ENCODE results near the gene AMPH. TPM values are rescaled to one million over a fixed set of nuclear protein-coding genes. Genes with fewer than 3 reads are reported as not detected.

Gene AMPH
- polyA plus RNA-seq, 3 donors from 2014 or later, result 0.06 to 0.45 TPM; not detected in 1

- H3K4me1 Mint-ChIP-seq, result peaks cover 0 to 2% of the 10 kb centered on the region in 2 donors
Measured at GRCh38 chr7:38658921-38659320, 27.7 kb upstream of the AMPH start.

GRCh38 chr7:38656968-38657367 is 25.8 kb upstream of the AMPH start:
- H3K9me3 Mint-ChIP-seq, result no peaks in the 10 kb centered on the region
- H3K4me1 Mint-ChIP-seq, result peaks cover 0 to 2% of the 10 kb centered on the region in 2 donors
- DNase-seq, result no peak
- H3K27ac Mint-ChIP-seq, result no peak overlapping the region
- H3K27me3 Mint-ChIP-seq (ENCODE audit: low read depth in 3 of 3), result peaks cover 0 to 6% (median 5%) of the 10 kb centered on the region in 3 donors
- no peak overlapping the region for H3K4me3 Mint-ChIP-seq
- no peaks in the 10 kb centered on the region for H3K36me3 Mint-ChIP-seq

More at GRCh38 chr7:38658921-38659320, 27.7 kb upstream of the AMPH start:
- Mint-ChIP-seq H3K4me3 (no peak overlapping the region), H3K27ac (no peak overlapping the region), H3K36me3 (no peaks in the 10 kb centered on the region), H3K9me3 (peaks cover 0 to 1% (median 0%) of the 10 kb centered on the region in 6 donors), H3K27me3 (ENCODE audit: low read depth in 3 of 3) (peaks cover 0 to 7% (median 5%) of the 10 kb centered on the region in 3 donors)
- no peak for DNase-seq

- Mint-ChIP-seq H3K4me1 (peaks cover 0 to 2% of the 10 kb centered on the region in 2 donors), H3K27ac (no peak overlapping the region), H3K4me3 (no peak overlapping the region), H3K27me3 (ENCODE audit: low read depth in 3 of 3) (peaks cover 0 to 7% (median 6%) of the 10 kb centered on the region in 3 donors), H3K36me3 (no peaks in the 10 kb centered on the region), H3K9me3 (no peaks in the 10 kb centered on the region)
- DNase-seq, result no peak
Measured at GRCh38 chr7:38655833-38656774, 24.9 kb upstream of the AMPH start.

GRCh38 chr7:38637957-38638356 is 6.8 kb upstream of the AMPH start:
- Mint-ChIP-seq H3K27me3 (ENCODE audit: low read depth in 3 of 3) (peaks cover 2 to 13% (median 4%) of the 10 kb centered on the region in 3 donors), H3K36me3 (no peaks in the 10 kb centered on the region)
- DNase-seq, result no peak

GRCh38 chr7:38632411-38632810 is 1.2 kb upstream of the AMPH start:
- Mint-ChIP-seq H3K27ac (no peak overlapping the region), H3K4me3 (no peak overlapping the region), H3K27me3 (ENCODE audit: low read depth in 3 of 3) (peaks cover 10 to 39% (median 13%) of the 10 kb centered on the region in 3 donors), H3K9me3 (no peaks in the 10 kb centered on the region), H3K4me1 (peaks cover 5 to 11% of the 10 kb centered on the region in 2 donors), H3K36me3 (no peaks in the 10 kb centered on the region)
- no peak for DNase-seq

More at GRCh38 chr7:38637957-38638356, 6.8 kb upstream of the AMPH start:
- H3K4me3 Mint-ChIP-seq, result no peak overlapping the region
- no peak overlapping the region for H3K27ac Mint-ChIP-seq
- peaks cover 0 to 2% (median 0%) of the 10 kb centered on the region in 6 donors for H3K9me3 Mint-ChIP-seq
- no peaks in the 10 kb centered on the region for H3K4me1 Mint-ChIP-seq

GRCh38 chr7:38629651-38630510 is 1.3 kb downstream of the AMPH start:
- Mint-ChIP-seq H3K4me3 (peak overlapping the region in 4 of 5 donors; percentile 29 to 77 (median 52)), H3K27ac (no peak overlapping the region), H3K4me1 (peaks cover 5 to 11% of the 10 kb centered on the region in 2 donors), H3K27me3 (ENCODE audit: low read depth in 3 of 3) (peaks cover 8 to 41% (median 12%) of the 10 kb centered on the region in 3 donors), H3K9me3 (peaks cover 0 to 13% (median 10%) of the 10 kb centered on the region in 6 donors), H3K36me3 (peaks cover 1 to 9% (median 8%) of the 10 kb centered on the region in 3 donors)
- DNase-seq, result no peak

- Mint-ChIP-seq H3K4me3 (no peak overlapping the region), H3K27ac (no peak overlapping the region), H3K27me3 (ENCODE audit: low read depth in 3 of 3) (peaks cover 8 to 38% (median 12%) of the 10 kb centered on the region in 3 donors), H3K9me3 (peaks cover 2 to 21% (median 14%) of the 10 kb centered on the region in 6 donors), H3K36me3 (peaks cover 4 to 12% (median 10%) of the 10 kb centered on the region in 3 donors), H3K4me1 (peaks cover 5 to 11% of the 10 kb centered on the region in 2 donors)
- no peak for DNase-seq
Measured at GRCh38 chr7:38628630-38629385, 2.4 kb downstream of the AMPH start.

- H3K27me3 Mint-ChIP-seq (ENCODE audit: low read depth in 3 of 3), result peaks cover 4 to 27% (median 12%) of the 10 kb centered on the region in 3 donors
- peaks cover 4 to 12% (median 10%) of the 10 kb centered on the region in 3 donors for H3K36me3 Mint-ChIP-seq
- no peak for DNase-seq
- H3K4me1 Mint-ChIP-seq, result peaks cover 2 to 11% of the 10 kb centered on the region in 2 donors
- no peak overlapping the region for H3K4me3 Mint-ChIP-seq
- no peak overlapping the region for H3K27ac Mint-ChIP-seq
- peaks cover 2 to 26% (median 14%) of the 10 kb centered on the region in 6 donors for H3K9me3 Mint-ChIP-seq
Measured at GRCh38 chr7:38625866-38626265, 5.3 kb downstream of the AMPH start.

GRCh38 chr7:38615665-38616064 is 15.5 kb downstream of the AMPH start:
- Mint-ChIP-seq H3K4me1 (no peaks in the 10 kb centered on the region), H3K4me3 (no peak overlapping the region), H3K36me3 (no peaks in the 10 kb centered on the region), H3K9me3 (no peaks in the 10 kb centered on the region), H3K27ac (no peak overlapping the region), H3K27me3 (ENCODE audit: low read depth in 3 of 3) (peaks cover 3 to 11% (median 5%) of the 10 kb centered on the region in 3 donors)
- no peak for DNase-seq

GRCh38 chr7:38607466-38607865 is 23.7 kb downstream of the AMPH start:
- Mint-ChIP-seq H3K4me1 (no peaks in the 10 kb centered on the region), H3K9me3 (no peaks in the 10 kb centered on the region), H3K27ac (no peak overlapping the region), H3K36me3 (no peaks in the 10 kb centered on the region), H3K27me3 (ENCODE audit: low read depth in 3 of 3) (peaks cover 0 to 14% (median 5%) of the 10 kb centered on the region in 3 donors), H3K4me3 (no peak overlapping the region)
- DNase-seq, result no peak

- H3K4me3 Mint-ChIP-seq, result no peak overlapping the region
- DNase-seq, result no peak
- peaks cover 0 to 5% (median 0%) of the 10 kb centered on the region in 3 donors for H3K36me3 Mint-ChIP-seq
- no peaks in the 10 kb centered on the region for H3K4me1 Mint-ChIP-seq
- H3K9me3 Mint-ChIP-seq, result peaks cover 0 to 3% (median 0%) of the 10 kb centered on the region in 6 donors
- no peak overlapping the region for H3K27ac Mint-ChIP-seq
- peaks cover 0 to 9% (median 7%) of the 10 kb centered on the region in 3 donors for H3K27me3 Mint-ChIP-seq (ENCODE audit: low read depth in 3 of 3)
Measured at GRCh38 chr7:38600741-38601140, 30.4 kb downstream of the AMPH start.

GRCh38 chr7:38594949-38595348 is 36.2 kb downstream of the AMPH start:
- no peak overlapping the region for H3K27ac Mint-ChIP-seq
- peaks cover under 1 to 16% (median 5%) of the 10 kb centered on the region in 3 donors for H3K27me3 Mint-ChIP-seq (ENCODE audit: low read depth in 3 of 3)
- no peak for DNase-seq
- no peak overlapping the region for H3K4me3 Mint-ChIP-seq
- no peaks in the 10 kb centered on the region for H3K36me3 Mint-ChIP-seq
- H3K4me1 Mint-ChIP-seq, result no peaks in the 10 kb centered on the region
- H3K9me3 Mint-ChIP-seq, result peaks cover 0 to 2% (median 0%) of the 10 kb centered on the region in 6 donors

GRCh38 chr7:38592737-38593288 is 38.4 kb downstream of the AMPH start:
- peaks cover 3 to 16% (median 5%) of the 10 kb centered on the region in 3 donors for H3K27me3 Mint-ChIP-seq (ENCODE audit: low read depth in 3 of 3)
- H3K9me3 Mint-ChIP-seq, result peaks cover 0 to 2% (median 0%) of the 10 kb centered on the region in 6 donors
- H3K4me3 Mint-ChIP-seq, result no peak overlapping the region
- no peaks in the 10 kb centered on the region for H3K36me3 Mint-ChIP-seq
- no peak overlapping the region for H3K27ac Mint-ChIP-seq
- DNase-seq, result no peak
- H3K4me1 Mint-ChIP-seq, result no peaks in the 10 kb centered on the region

All from immature natural killer cell (primary cell).